ENCODE results near the gene RASA4B.
"Not testable (repeated sequence)": the region's sequence is repeated elsewhere in the genome, so short reads cannot be mapped to it uniquely, and the experiment has no call there.

Gene RASA4B
- long read RNA-seq, partial matches to known transcripts = 0 of 1 reads
- long read RNA-seq, other reads (novel, unspliced or antisense) = 1 of 1 reads

- not testable (repeated sequence) for H3K27me3 ChIP-seq (ENCODE audit: insufficient read depth, poor library complexity, severe bottlenecking); H3K27ac ChIP-seq (replicated peaks)
- DNase-seq (ENCODE audit: low read depth in 1 of 2, low spot score in 1 of 2) = peak in 1 of 2 experiments; percentile 0
- peak within 1 kb of the TSS; percentile 25; the same call in 1 of the 2 replicates for H3K4me3 ChIP-seq (replicated peaks; ENCODE audit: insufficient read depth, low read length)
Observed at GRCh38 chr7:102517550-102518147, at the start of gene RASA4B. TSS of gene RASA4B (minus strand) at chr7:102517777. CDS start at chr7:102517710, 67 bp downstream.

GRCh38 chr7:102550808-102551422 lies 33.3 kb upstream of the RASA4B start, which contains the start of gene SPDYE2:
TSS of gene SPDYE2 (plus strand) at chr7:102551226. CDS start at chr7:102553256, 2,030 bp downstream.
- DNase-seq (ENCODE audit: low read depth in 1 of 2, low spot score in 1 of 2); H3K4me3 ChIP-seq (replicated peaks; ENCODE audit: insufficient read depth, low read length); H3K27me3 ChIP-seq (ENCODE audit: insufficient read depth, poor library complexity, severe bottlenecking); H3K27ac ChIP-seq (replicated peaks): not testable (repeated sequence)

GRCh38 chr7:102546353-102546752 lies 28.8 kb upstream of the RASA4B start:
- not testable (repeated sequence) for H3K27ac ChIP-seq (replicated peaks); H3K27me3 ChIP-seq (ENCODE audit: insufficient read depth, poor library complexity, severe bottlenecking); DNase-seq (ENCODE audit: low read depth in 1 of 2, low spot score in 1 of 2); H3K4me3 ChIP-seq (replicated peaks; ENCODE audit: insufficient read depth, low read length)

- not testable (repeated sequence) for H3K4me3 ChIP-seq (replicated peaks; ENCODE audit: insufficient read depth, low read length); H3K27ac ChIP-seq (replicated peaks); DNase-seq (ENCODE audit: low read depth in 1 of 2, low spot score in 1 of 2); H3K27me3 ChIP-seq (ENCODE audit: insufficient read depth, poor library complexity, severe bottlenecking)
Observed at GRCh38 chr7:102545288-102545687, 27.7 kb upstream of the RASA4B start.

GRCh38 chr7:102544372-102544771 lies 26.8 kb upstream of the RASA4B start:
- not testable (repeated sequence) for H3K27me3 ChIP-seq (ENCODE audit: insufficient read depth, poor library complexity, severe bottlenecking); H3K4me3 ChIP-seq (replicated peaks; ENCODE audit: insufficient read depth, low read length); DNase-seq (ENCODE audit: low read depth in 1 of 2, low spot score in 1 of 2); H3K27ac ChIP-seq (replicated peaks)

GRCh38 chr7:102543596-102543995 lies 26.0 kb upstream of the RASA4B start, which contains the start of gene UPK3BL2:
TSS of gene UPK3BL2 (minus strand) at chr7:102543696. CDS start at chr7:102543636, 60 bp downstream.
- not testable (repeated sequence) for H3K27me3 ChIP-seq (ENCODE audit: insufficient read depth, poor library complexity, severe bottlenecking); DNase-seq (ENCODE audit: low read depth in 1 of 2, low spot score in 1 of 2); H3K4me3 ChIP-seq (replicated peaks; ENCODE audit: insufficient read depth, low read length); H3K27ac ChIP-seq (replicated peaks)

GRCh38 chr7:102542771-102543170 lies 25.2 kb upstream of the RASA4B start:
- not testable (repeated sequence) for DNase-seq (ENCODE audit: low read depth in 1 of 2, low spot score in 1 of 2); H3K27ac ChIP-seq (replicated peaks); H3K4me3 ChIP-seq (replicated peaks; ENCODE audit: insufficient read depth, low read length); H3K27me3 ChIP-seq (ENCODE audit: insufficient read depth, poor library complexity, severe bottlenecking)

DNA sequence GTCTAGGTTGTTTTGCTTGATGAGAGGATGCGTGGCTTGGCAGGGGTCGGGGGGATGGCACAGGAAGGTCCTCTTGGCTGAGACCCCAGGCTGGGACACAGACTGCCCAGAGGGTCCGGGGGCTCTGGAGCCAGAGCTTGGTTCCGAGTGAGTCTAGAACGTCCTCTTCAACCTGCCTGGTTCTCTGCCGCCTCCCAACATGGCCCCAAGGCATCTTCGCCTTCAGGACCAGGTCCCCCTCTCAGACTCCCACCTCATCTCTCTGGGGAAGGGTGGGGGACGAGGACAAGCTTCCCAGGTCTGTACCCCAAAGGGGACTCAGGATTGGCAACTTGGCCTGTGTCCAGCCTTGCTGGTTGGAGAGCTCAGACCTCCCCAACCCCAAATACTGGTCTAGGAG lies 24.5 kb upstream of the RASA4B start:
- not testable (repeated sequence) for H3K27me3 ChIP-seq (ENCODE audit: insufficient read depth, poor library complexity, severe bottlenecking); H3K27ac ChIP-seq (replicated peaks); DNase-seq (ENCODE audit: low read depth in 1 of 2, low spot score in 1 of 2)

GRCh38 chr7:102540604-102541003 lies 23.0 kb upstream of the RASA4B start:
- H3K27ac ChIP-seq (replicated peaks); H3K4me3 ChIP-seq (replicated peaks; ENCODE audit: insufficient read depth, low read length): not testable (repeated sequence)
- peak in 1 of 2 experiments; percentile 0 for DNase-seq (ENCODE audit: low read depth in 1 of 2, low spot score in 1 of 2)

More for the DNA sequence above, 24.5 kb upstream of the RASA4B start:
- H3K4me3 ChIP-seq (replicated peaks; ENCODE audit: insufficient read depth, low read length) = not testable (repeated sequence)

DNA sequence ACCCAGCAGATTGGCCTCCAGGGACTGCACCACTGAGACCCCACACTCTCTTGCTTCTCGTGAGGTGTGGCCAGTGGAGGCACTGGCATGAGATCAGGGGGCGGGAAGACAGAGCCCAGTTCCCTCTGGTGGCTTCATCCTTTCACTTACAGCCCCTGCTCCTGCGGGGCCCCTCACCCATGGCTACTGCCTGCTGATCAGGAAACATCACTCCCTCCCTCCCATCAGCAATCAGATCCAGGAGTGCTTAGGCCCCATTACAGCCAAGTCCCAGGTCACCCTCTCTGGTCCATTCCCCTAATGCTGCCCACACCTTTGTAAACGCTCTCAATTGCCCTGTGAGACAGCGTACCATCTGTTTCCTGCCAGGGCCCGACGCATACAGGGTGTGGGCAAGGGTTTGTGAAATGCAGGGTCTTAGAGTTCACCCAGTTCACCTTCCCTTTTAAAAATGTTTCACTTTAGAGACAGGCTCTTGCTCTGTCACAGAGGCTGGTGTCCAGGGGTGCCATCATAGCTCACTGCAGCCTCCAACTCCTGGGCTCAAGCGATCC lies 17.6 kb upstream of the RASA4B start:
- H3K27me3 ChIP-seq (ENCODE audit: insufficient read depth, poor library complexity, severe bottlenecking); H3K27ac ChIP-seq (replicated peaks); H3K4me3 ChIP-seq (replicated peaks; ENCODE audit: insufficient read depth, low read length); DNase-seq (ENCODE audit: low read depth in 1 of 2, low spot score in 1 of 2): not testable (repeated sequence)

More at GRCh38 chr7:102540604-102541003, 23.0 kb upstream of the RASA4B start:
- H3K27me3 ChIP-seq (ENCODE audit: insufficient read depth, poor library complexity, severe bottlenecking) = not testable (repeated sequence)

DNA sequence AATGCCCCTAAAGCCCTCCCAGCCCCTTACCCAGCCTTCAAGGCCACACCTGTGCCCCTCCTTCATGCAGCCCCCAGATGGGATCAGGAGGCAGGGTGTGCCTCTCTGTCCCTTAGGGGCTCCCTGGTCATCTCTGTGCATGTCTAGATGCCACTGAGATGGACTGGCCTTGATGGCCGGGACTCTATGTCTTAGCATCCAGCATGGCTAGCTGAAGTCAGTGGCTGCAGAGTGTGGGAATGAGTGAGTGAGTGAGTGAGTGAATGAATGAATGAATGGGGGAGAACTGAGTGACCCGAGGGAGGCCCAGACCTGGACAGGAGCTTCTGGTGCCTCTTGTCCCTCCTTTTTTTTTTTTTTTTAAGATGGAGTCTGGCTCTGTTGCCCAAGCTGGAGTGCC lies 14.6 kb upstream of the RASA4B start:
- H3K27ac ChIP-seq (replicated peaks); H3K27me3 ChIP-seq (ENCODE audit: insufficient read depth, poor library complexity, severe bottlenecking); DNase-seq (ENCODE audit: low read depth in 1 of 2, low spot score in 1 of 2); H3K4me3 ChIP-seq (replicated peaks; ENCODE audit: insufficient read depth, low read length): not testable (repeated sequence)

DNA sequence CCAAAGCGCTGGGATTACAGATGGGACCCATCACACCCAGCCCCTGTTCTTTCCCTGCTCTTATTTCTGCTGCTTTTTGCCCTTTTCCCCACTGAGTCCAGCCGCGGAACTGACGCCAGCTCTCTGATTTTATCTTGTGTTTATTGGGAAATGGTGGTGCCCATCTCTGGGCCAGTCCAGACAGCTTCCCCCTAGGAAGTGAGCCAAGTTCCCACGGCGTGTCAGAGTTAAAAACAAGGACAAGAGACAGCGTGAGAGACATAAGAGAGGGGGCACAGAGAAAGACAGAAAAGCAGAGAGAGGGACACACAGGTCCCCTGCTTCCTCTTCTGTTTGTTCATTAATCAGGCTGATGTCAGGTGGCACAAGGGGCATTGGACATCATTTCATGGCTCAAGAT lies 14.0 kb upstream of the RASA4B start:
- H3K4me3 ChIP-seq (replicated peaks; ENCODE audit: insufficient read depth, low read length); H3K27ac ChIP-seq (replicated peaks); H3K27me3 ChIP-seq (ENCODE audit: insufficient read depth, poor library complexity, severe bottlenecking): not testable (repeated sequence)
- DNase-seq (ENCODE audit: low read depth in 1 of 2, low spot score in 1 of 2) = peak in 1 of 2 experiments; percentile 0

DNA sequence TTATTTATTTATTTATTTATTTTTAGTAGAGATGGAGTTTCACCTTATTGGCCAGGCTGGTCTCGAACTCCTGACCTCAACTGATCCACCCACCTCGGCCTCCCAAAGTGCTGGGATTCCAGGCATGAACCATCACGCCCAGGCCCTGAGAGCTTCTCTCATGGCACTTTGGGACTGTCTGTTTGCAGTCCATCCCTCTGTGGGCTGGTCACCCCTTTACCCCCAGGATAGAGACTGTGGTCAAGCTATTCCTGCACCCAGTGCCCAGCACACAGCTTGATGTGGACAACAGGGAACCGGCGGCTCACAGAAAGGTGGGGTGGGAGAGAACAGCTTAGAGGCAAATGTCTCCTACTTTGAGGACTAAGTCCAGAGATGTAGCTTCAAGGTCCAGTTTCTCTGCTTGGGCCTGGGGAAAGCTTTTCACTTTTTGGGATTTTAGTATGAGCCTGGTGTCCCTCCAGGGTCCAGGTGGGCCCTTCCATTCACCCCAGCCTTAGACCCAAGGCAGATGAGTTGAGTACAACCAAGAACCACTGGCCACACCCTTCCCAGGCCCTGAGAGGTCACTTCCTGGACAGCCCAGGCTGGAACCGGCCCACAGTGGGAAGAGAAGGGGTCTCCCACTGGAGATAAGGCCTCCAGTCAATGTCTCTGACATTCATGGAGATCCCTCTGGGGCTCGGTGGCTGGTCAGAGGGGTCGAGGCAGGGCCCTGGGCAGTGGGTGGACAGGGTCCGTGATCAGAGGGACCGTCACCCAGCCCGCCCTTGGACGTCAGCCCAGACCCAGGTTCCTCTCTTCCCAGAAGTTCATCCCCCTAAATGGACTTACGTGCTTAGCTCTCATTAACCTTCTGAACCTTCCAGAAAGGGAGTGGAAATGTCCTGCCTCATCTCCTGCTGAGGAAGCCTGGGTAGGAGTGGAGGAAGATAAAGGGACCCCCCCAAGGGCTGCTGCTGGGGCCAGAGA lies 10.5 kb upstream of the RASA4B start:
- H3K27me3 ChIP-seq (ENCODE audit: insufficient read depth, poor library complexity, severe bottlenecking); H3K4me3 ChIP-seq (replicated peaks; ENCODE audit: insufficient read depth, low read length); DNase-seq (ENCODE audit: low read depth in 1 of 2, low spot score in 1 of 2); H3K27ac ChIP-seq (replicated peaks): not testable (repeated sequence)

DNA sequence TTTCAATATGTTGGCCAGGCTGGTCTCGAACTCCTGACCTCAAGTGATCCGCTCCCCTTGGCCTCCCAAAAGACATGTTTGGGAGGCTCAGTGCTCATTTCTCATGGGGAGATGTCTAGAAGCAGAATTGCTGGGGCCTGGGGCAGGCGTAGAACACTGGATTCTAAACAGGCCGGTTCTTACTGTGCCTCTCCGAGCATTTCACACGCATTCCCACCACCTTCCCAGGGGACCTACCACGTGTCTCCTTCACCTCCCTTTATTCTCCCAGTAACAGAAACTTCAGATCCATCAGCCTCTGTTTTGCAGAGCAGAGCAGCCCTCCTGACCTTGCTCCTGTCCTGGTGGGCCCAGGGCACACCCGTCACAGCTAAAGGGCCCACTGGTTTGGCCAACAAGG lies 9.6 kb upstream of the RASA4B start:
- not testable (repeated sequence) for H3K4me3 ChIP-seq (replicated peaks; ENCODE audit: insufficient read depth, low read length); H3K27me3 ChIP-seq (ENCODE audit: insufficient read depth, poor library complexity, severe bottlenecking); DNase-seq (ENCODE audit: low read depth in 1 of 2, low spot score in 1 of 2); H3K27ac ChIP-seq (replicated peaks)

All from HL-60 (cell line).